Measurements from ENCODE around the gene ALG11. TPM values are rescaled to one million over a fixed set of nuclear protein-coding genes. Genes with fewer than 3 reads are reported as not detected.
"Not testable (repeated sequence)": the region's sequence is repeated elsewhere in the genome, so short reads cannot be mapped to it uniquely, and the experiment has no call there.

ALG11 gene
- total RNA-seq, 1 donor = 21.0 TPM

GRCh38 chr13:52005841-52006522 lies 6.2 kb upstream of the ALG11 start:
- Histone ChIP-seq H3K9me3 (ENCODE audit: low read depth, low read length) (no peaks in the 10 kb centered on the region), H3K4me1 (ENCODE audit: insufficient read depth, low read length) (peaks cover 3% of the 10 kb centered on the region), H3K27me3 (ENCODE audit: insufficient read depth, low read length) (peaks cover 25% of the 10 kb centered on the region), H3K4me3 (ENCODE audit: low read length) (no peak overlapping the region)

- Histone ChIP-seq H3K27me3 (ENCODE audit: insufficient read depth, low read length) (peaks cover 31% of the 10 kb centered on the region), H3K4me3 (ENCODE audit: low read length) (no peak overlapping the region)
These were observed 5.5 kb upstream of the ALG11 start for GRCh38 chr13:52006523-52007245.

GRCh38 chr13:52009946-52010345 lies 2.3 kb upstream of the ALG11 start:
- Histone ChIP-seq H3K27me3 (ENCODE audit: insufficient read depth, low read length) (peaks cover 31% of the 10 kb centered on the region), H3K4me3 (ENCODE audit: low read length) (no peak overlapping the region), H3K9me3 (ENCODE audit: low read depth, low read length) (no peaks in the 10 kb centered on the region), H3K4me1 (ENCODE audit: insufficient read depth, low read length) (peaks cover 9% of the 10 kb centered on the region)

More at GRCh38 chr13:52006523-52007245, 5.5 kb upstream of the ALG11 start:
- Histone ChIP-seq H3K9me3 (ENCODE audit: low read depth, low read length) (no peaks in the 10 kb centered on the region), H3K4me1 (ENCODE audit: insufficient read depth, low read length) (peaks cover 9% of the 10 kb centered on the region)

GRCh38 chr13:52010890-52011631 lies 1.1 kb upstream of the ALG11 start, which contains the start of gene ATP7B:
TSS of gene ATP7B (minus strand) at chr13:52011450. CDS start at chr13:52011337, 113 bp downstream.
- H3K27me3 ChIP-seq (ENCODE audit: insufficient read depth, low read length) = peaks cover 31% of the 10 kb centered on the region
- H3K4me1 ChIP-seq (ENCODE audit: insufficient read depth, low read length) = peaks cover 9% of the 10 kb centered on the region
- peak within 1 kb of the TSS; percentile 90 for H3K4me3 ChIP-seq (ENCODE audit: low read length)
- no peaks in the 10 kb centered on the region for H3K9me3 ChIP-seq (ENCODE audit: low read depth, low read length)

- peak overlapping the region; percentile 90 for H3K4me3 ChIP-seq (ENCODE audit: low read length)
- H3K4me1 ChIP-seq (ENCODE audit: insufficient read depth, low read length) = peaks cover 9% of the 10 kb centered on the region
- H3K9me3 ChIP-seq (ENCODE audit: low read depth, low read length) = no peaks in the 10 kb centered on the region
- H3K27me3 ChIP-seq (ENCODE audit: insufficient read depth, low read length) = peaks cover 31% of the 10 kb centered on the region
These were observed 276 bp downstream of the ALG11 start for GRCh38 chr13:52012512-52012836.

- H3K27me3 ChIP-seq (ENCODE audit: insufficient read depth, low read length) = peaks cover 3% of the 10 kb centered on the region
- H3K9me3 ChIP-seq (ENCODE audit: low read depth, low read length) = no peaks in the 10 kb centered on the region
- peaks cover 4% of the 10 kb centered on the region for H3K4me1 ChIP-seq (ENCODE audit: insufficient read depth, low read length)
- H3K4me3 ChIP-seq (ENCODE audit: low read length) = no peak overlapping the region
These were observed 4.1 kb downstream of the ALG11 start for GRCh38 chr13:52016296-52016695.

GRCh38 chr13:52020191-52020590 lies 8.0 kb downstream of the ALG11 start:
- H3K4me3 ChIP-seq (ENCODE audit: low read length) = no peak overlapping the region
- H3K9me3 ChIP-seq (ENCODE audit: low read depth, low read length) = no peaks in the 10 kb centered on the region
- H3K4me1 ChIP-seq (ENCODE audit: insufficient read depth, low read length) = no peaks in the 10 kb centered on the region
- no peaks in the 10 kb centered on the region for H3K27me3 ChIP-seq (ENCODE audit: insufficient read depth, low read length)

GRCh38 chr13:52022356-52022755 lies 10.2 kb downstream of the ALG11 start:
- no peak overlapping the region for H3K4me3 ChIP-seq (ENCODE audit: low read length)
- H3K9me3 ChIP-seq (ENCODE audit: low read depth, low read length) = no peaks in the 10 kb centered on the region
- no peaks in the 10 kb centered on the region for H3K27me3 ChIP-seq (ENCODE audit: insufficient read depth, low read length)
- no peaks in the 10 kb centered on the region for H3K4me1 ChIP-seq (ENCODE audit: insufficient read depth, low read length)

- Histone ChIP-seq H3K4me1 (ENCODE audit: insufficient read depth, low read length) (no peaks in the 10 kb centered on the region), H3K9me3 (ENCODE audit: low read depth, low read length) (no peaks in the 10 kb centered on the region), H3K27me3 (ENCODE audit: insufficient read depth, low read length) (no peaks in the 10 kb centered on the region), H3K4me3 (ENCODE audit: low read length) (no peak within 1 kb of the TSS)
These were observed 12.3 kb downstream of the ALG11 start, which contains the start of gene UTP14C for GRCh38 chr13:52024481-52024880. TSS of gene UTP14C (plus strand) at chr13:52024691. CDS start at chr13:52028805, 4,114 bp downstream.

GRCh38 chr13:52025475-52026245 lies 13.5 kb downstream of the ALG11 start:
- Histone ChIP-seq H3K9me3 (ENCODE audit: low read depth, low read length) (no peaks in the 10 kb centered on the region), H3K27me3 (ENCODE audit: insufficient read depth, low read length) (no peaks in the 10 kb centered on the region)

GRCh38 chr13:52026246-52026626 lies 14.0 kb downstream of the ALG11 start:
- Histone ChIP-seq H3K9me3 (ENCODE audit: low read depth, low read length) (no peaks in the 10 kb centered on the region), H3K4me3 (ENCODE audit: low read length) (no peak overlapping the region)

More at GRCh38 chr13:52025475-52026245, 13.5 kb downstream of the ALG11 start:
- no peak overlapping the region for H3K4me3 ChIP-seq (ENCODE audit: low read length)
- no peaks in the 10 kb centered on the region for H3K4me1 ChIP-seq (ENCODE audit: insufficient read depth, low read length)

GRCh38 chr13:52027832-52028231 lies 15.6 kb downstream of the ALG11 start:
- H3K4me1 ChIP-seq (ENCODE audit: insufficient read depth, low read length) = no peaks in the 10 kb centered on the region
- H3K27me3 ChIP-seq (ENCODE audit: insufficient read depth, low read length) = no peaks in the 10 kb centered on the region
- no peak overlapping the region for H3K4me3 ChIP-seq (ENCODE audit: low read length)
- H3K9me3 ChIP-seq (ENCODE audit: low read depth, low read length) = no peaks in the 10 kb centered on the region

More at GRCh38 chr13:52026246-52026626, 14.0 kb downstream of the ALG11 start:
- H3K27me3 ChIP-seq (ENCODE audit: insufficient read depth, low read length) = no peaks in the 10 kb centered on the region
- H3K4me1 ChIP-seq (ENCODE audit: insufficient read depth, low read length) = no peaks in the 10 kb centered on the region

- H3K4me1 ChIP-seq (ENCODE audit: insufficient read depth, low read length) = no peaks in the 10 kb centered on the region
- no peak overlapping the region for H3K4me3 ChIP-seq (ENCODE audit: low read length)
- no peaks in the 10 kb centered on the region for H3K9me3 ChIP-seq (ENCODE audit: low read depth, low read length)
- no peaks in the 10 kb centered on the region for H3K27me3 ChIP-seq (ENCODE audit: insufficient read depth, low read length)
These were observed 17.4 kb downstream of the ALG11 start for GRCh38 chr13:52029569-52029968.

GRCh38 chr13:52030401-52030800 lies 18.2 kb downstream of the ALG11 start:
- not testable (repeated sequence) for H3K4me3 ChIP-seq (ENCODE audit: low read length); H3K4me1 ChIP-seq (ENCODE audit: insufficient read depth, low read length); H3K9me3 ChIP-seq (ENCODE audit: low read depth, low read length); H3K27me3 ChIP-seq (ENCODE audit: insufficient read depth, low read length)
